Suprapubic skin (tissue), 4 donors: ENCODE data around the gene BTBD1.

ENCODE experiments used
- CTCF ChIP-seq, 2 donors: fragments of 200-600 bp in 1 of 2; fragments of 450-650 bp in 1 of 2; sonication (generic) in 1 of 2; IDR thresholded peaks; one replicate each; pipeline ENCODE4 v1.5.1; 2016 to 2019; ENCODE audit warnings: antibody characterized with exemption in 2 of 2, mild to moderate bottlenecking in 1 of 2, moderate library complexity in 1 of 2
- POLR2A ChIP-seq, 2 donors: fragments of 450-650 bp; IDR thresholded peaks; one replicate each; pipeline ENCODE4 v1.6.1; 2017; ENCODE audit warnings: antibody characterized with exemption in 2 of 2, mild to moderate bottlenecking in 2 of 2, moderate library complexity in 2 of 2
- POLR2AphosphoS5 ChIP-seq, 3 donors: sonication (generic); formaldehyde crosslinking; IDR thresholded peaks; one replicate each; pipeline ENCODE4 v1.6.1; 2017; ENCODE audit warnings: antibody characterized with exemption in 3 of 3

DNA sequence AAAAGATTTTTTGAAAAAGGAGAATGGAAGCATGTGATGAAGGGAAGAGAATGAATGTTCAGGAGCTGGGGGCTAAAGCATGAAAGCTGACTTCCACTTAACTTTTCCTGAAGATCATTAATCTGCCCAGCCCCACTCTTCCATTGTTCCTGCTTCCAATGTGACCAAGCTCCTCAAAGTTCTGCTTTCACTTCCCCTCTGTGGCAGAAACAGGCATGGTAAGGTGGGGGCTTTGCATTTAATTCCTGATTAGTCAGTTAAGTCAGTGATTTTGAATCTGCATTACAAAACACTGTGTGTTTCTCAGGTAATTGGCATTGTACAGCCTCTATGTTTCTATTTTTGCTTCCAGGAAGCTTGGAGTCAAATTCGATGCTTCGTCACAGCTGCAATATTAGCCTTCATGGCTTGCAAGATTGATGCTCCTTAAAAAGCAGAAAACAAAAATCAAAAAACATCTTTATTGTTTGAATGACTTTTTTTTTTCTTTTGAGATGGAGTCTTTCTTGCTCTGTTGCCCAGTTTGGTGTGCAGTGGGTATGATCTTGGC is 33.1 kb upstream of the BTBD1 start:
- TF ChIP-seq POLR2A (IDR thresholded peaks at IDR 0.05) = no peak
- no peak for TF ChIP-seq CTCF (IDR thresholded peaks at IDR 0.05)
- no peak for TF ChIP-seq POLR2AphosphoS5 (IDR thresholded peaks at IDR 0.05)
